Endothelial cell of umbilical vein (primary cell): ENCODE data around the gene ABCC5.

Experiments
- CTCF ChIP-seq, 2 donors: IDR thresholded peaks; 1 replicate in 1 of 2; 2 replicates in 1 of 2; pipeline ENCODE4 v1.5.1; 2011; ENCODE audit warnings: low read length in 2 of 2, mild to moderate bottlenecking in 2 of 2, moderate library complexity in 2 of 2, control low read depth in 1 of 2, inconsistent platforms in 1 of 2, low read depth in 1 of 2; ENCODE audit not compliant: insufficient read depth in 1 of 2; ENCODE audit errors: extremely low read depth in 1 of 2
- MYC ChIP-seq: IDR thresholded peaks from one replicate; pipeline ENCODE4 v1.6.1; 2011; ENCODE audit warnings: mild to moderate bottlenecking, low read depth, low read length
- POLR2A ChIP-seq: IDR thresholded peaks from 2 replicates; pipeline ENCODE4 v1.6.1; 2012; ENCODE audit warnings: low read depth, mild to moderate bottlenecking, control low read depth, low read length

GRCh38 chr3:183907176-183907575, 110.5 kb downstream of the ABCC5 start:
- TF ChIP-seq MYC (no peak), CTCF (IDR thresholded peaks at IDR 0.05; ENCODE audit: extremely low read depth in 1 of 2, insufficient read depth in 1 of 2, low read depth in 1 of 2, low read length in 2 of 2) (no peak), POLR2A (no peak)
